Brain microvascular endothelial cell (primary cell): ENCODE results near the gene TMEM131.

Experiments
- DNase-seq: peaks from one replicate; pipeline ENCODE4 v3.0.0-alpha.2; 2020
- H3K27ac ChIP-seq: fragments of 250-450 bp; sonication (Bioruptor Pico); 2 replicates; pipeline ENCODE4 v1.5.1; 2020; ENCODE audit warnings: mild to moderate bottlenecking, moderate library complexity
- H3K27me3 ChIP-seq: fragments of 250-450 bp; sonication (Bioruptor Pico); replicated peaks from 2 replicates; pipeline ENCODE4 v1.5.1; 2020; ENCODE audit warnings: mild to moderate bottlenecking
- H3K36me3 ChIP-seq: fragments of 250-450 bp; sonication (Bioruptor Pico); replicated peaks from 2 replicates; pipeline ENCODE4 v1.5.1; 2020; ENCODE audit warnings: mild to moderate bottlenecking
- H3K4me3 ChIP-seq: 2 replicates; pipeline ENCODE4 v1.5.1; 2011; ENCODE audit warnings: low read depth, mild to moderate bottlenecking, control low read depth, low read length, moderate library complexity
- CTCF ChIP-seq: IDR thresholded peaks from 2 replicates; pipeline ENCODE4 v1.5.1; 2011; ENCODE audit warnings: low read depth, mild to moderate bottlenecking, moderate library complexity, low read length, control low read depth, inconsistent platforms; ENCODE audit errors: missing control alignments
- in situ Hi-C: cut with HindIII; loops from 2 replicates; pipeline ENCODE4 v1.10.0; 2017; ENCODE audit warnings: low sequenced_read_pairs, low pct_ligation_motif_present

The TMEM131 gene

GRCh38 chr2:97910403-97911205, 85.1 kb downstream of the TMEM131 start:
- in situ Hi-C loops: no loop called here
- TF ChIP-seq CTCF: no peak
- no peak for DNase-seq
- Histone ChIP-seq H3K27me3 (no peaks in the 10 kb centered on the region), H3K27ac (no peak overlapping the region), H3K36me3 (no peaks in the 10 kb centered on the region), H3K4me3 (no peak overlapping the region)

GRCh38 chr2:97908208-97908676, 87.5 kb downstream of the TMEM131 start:
- no peak for DNase-seq

GRCh38 chr2:97907369-97908100, 88.2 kb downstream of the TMEM131 start:
- in situ Hi-C loops: no loop called here
- no peak overlapping the region for H3K4me3 ChIP-seq
- no peak for TF ChIP-seq CTCF
- H3K27ac ChIP-seq: no peak overlapping the region
- no peaks in the 10 kb centered on the region for H3K27me3 ChIP-seq
- no peaks in the 10 kb centered on the region for H3K36me3 ChIP-seq
- no peak for DNase-seq

More at GRCh38 chr2:97908208-97908676, 87.5 kb downstream of the TMEM131 start:
- no peak for TF ChIP-seq CTCF
- in situ Hi-C loops: no loop called here
- Histone ChIP-seq H3K36me3 (no peaks in the 10 kb centered on the region), H3K27me3 (no peaks in the 10 kb centered on the region), H3K27ac (no peak overlapping the region), H3K4me3 (no peak overlapping the region)

GRCh38 chr2:97906307-97906706, 89.4 kb downstream of the TMEM131 start:
- no peak for DNase-seq
- in situ Hi-C loops: no loop called here
- no peaks in the 10 kb centered on the region for H3K36me3 ChIP-seq

GRCh38 chr2:97905294-97905693, 90.5 kb downstream of the TMEM131 start:
- Histone ChIP-seq H3K27ac (no peak overlapping the region), H3K27me3 (no peaks in the 10 kb centered on the region), H3K36me3 (no peaks in the 10 kb centered on the region), H3K4me3 (no peak overlapping the region)
- no peak for TF ChIP-seq CTCF
- in situ Hi-C loops: no loop called here
- no peak for DNase-seq

More at GRCh38 chr2:97906307-97906706, 89.4 kb downstream of the TMEM131 start:
- no peak overlapping the region for H3K27ac ChIP-seq
- no peak for TF ChIP-seq CTCF
- H3K4me3 ChIP-seq: no peak overlapping the region
- no peaks in the 10 kb centered on the region for H3K27me3 ChIP-seq
